GM12878 (cell line): ENCODE results near the gene ATL2. TPM values are rescaled to one million over a fixed set of nuclear protein-coding genes. Genes with fewer than 3 reads are reported as not detected.

Experiments
- CBX5 ChIP-seq: sonication (generic); IDR thresholded peaks from 2 replicates; pipeline ENCODE4 v1.6.1; 2016; ENCODE audit warnings: low read depth, moderate library complexity, mild to moderate bottlenecking, inconsistent platforms
- CHD1 ChIP-seq: IDR thresholded peaks from 2 replicates; pipeline ENCODE4 v1.6.1; 2012; ENCODE audit warnings: low read depth, low read length, improper control_type of control experiment
- DPF2 ChIP-seq: fragments of 450-650 bp; IDR thresholded peaks from 2 replicates; pipeline ENCODE4 v1.6.1; 2017; ENCODE audit warnings: mild to moderate bottlenecking
- GABPA ChIP-seq: IDR thresholded peaks from 2 replicates; pipeline ENCODE4 v1.6.1; 2014; ENCODE audit warnings: antibody characterized with exemption, low read depth, mild to moderate bottlenecking, inconsistent platforms
- LARP7 ChIP-seq: fragments of 450-650 bp; IDR thresholded peaks from 2 replicates; pipeline ENCODE4 v1.6.1; 2017; ENCODE audit warnings: mild to moderate bottlenecking
- MYB ChIP-seq: fragments of 150-350 bp; IDR thresholded peaks from 2 replicates; pipeline ENCODE4 v1.6.1; 2014; ENCODE audit warnings: mild to moderate bottlenecking, low read depth, low read length, borderline replicate concordance
- NFXL1 ChIP-seq: fragments of 450-650 bp; IDR thresholded peaks from 2 replicates; pipeline ENCODE4 v1.6.1; 2017; ENCODE audit warnings: antibody characterized with exemption, mild to moderate bottlenecking, borderline replicate concordance
- NR2C2 ChIP-seq: IDR thresholded peaks from 2 replicates; pipeline ENCODE4 v1.6.1; 2011; ENCODE audit warnings: borderline replicate concordance, low read depth; ENCODE audit not compliant: control insufficient read depth, insufficient read length
- NR2F1 ChIP-seq: fragments of 450-650 bp; conservative IDR thresholded peaks from 2 replicates; pipeline ENCODE4 v1.6.1; 2017; ENCODE audit warnings: mild to moderate bottlenecking
- PAX8 ChIP-seq: fragments of 450-650 bp; IDR thresholded peaks from 2 replicates; pipeline ENCODE4 v1.6.1; 2017; ENCODE audit warnings: mild to moderate bottlenecking, moderate library complexity
- POU2F2 ChIP-seq: IDR thresholded peaks from 3 replicates; pipeline ENCODE4 v1.6.1; 2011; ENCODE audit warnings: low read depth, mild to moderate bottlenecking, low read length, borderline replicate concordance
- RELA ChIP-seq: fragments of 450-650 bp; IDR thresholded peaks from 2 replicates; pipeline ENCODE4 v1.8.0; 2014; ENCODE audit warnings: borderline replicate concordance; ENCODE audit not compliant: partially characterized antibody
- SREBF2 ChIP-seq: IDR thresholded peaks from 2 replicates; pipeline ENCODE4 v1.6.1; 2012; ENCODE audit warnings: mild to moderate bottlenecking, low read length
- TBL1XR1 ChIP-seq: IDR thresholded peaks from 2 replicates; pipeline ENCODE4 v1.6.1; 2012; ENCODE audit warnings: low read depth, low read length, improper control_type of control experiment
- TCF12 ChIP-seq: IDR thresholded peaks from 2 replicates; pipeline ENCODE4 v1.6.1; 2011; ENCODE audit warnings: low read depth, mild to moderate bottlenecking, low read length
- TCF3 ChIP-seq: IDR thresholded peaks from 2 replicates; pipeline ENCODE4 v1.6.1; 2012; ENCODE audit warnings: low read depth, mild to moderate bottlenecking, low read length, borderline replicate concordance; ENCODE audit not compliant: insufficient read depth
- TCF7 ChIP-seq: IDR thresholded peaks from 2 replicates; pipeline ENCODE4 v1.6.1; 2014; ENCODE audit warnings: antibody characterized with exemption, borderline replicate concordance
- ZNF274 ChIP-seq: IDR thresholded peaks from one replicate; pipeline ENCODE4 v1.8.0; 2011; ENCODE audit not compliant: insufficient read length, insufficient read depth
- ZSCAN29 ChIP-seq: fragments of 450-650 bp; IDR thresholded peaks from 2 replicates; pipeline ENCODE4 v1.6.1; 2017; ENCODE audit warnings: mild to moderate bottlenecking, moderate library complexity
- polyA plus RNA-seq, 11 experiments: library from polyadenylated mRNA; depleted of rRNA in 4 of 11; unstranded in 6 of 11; stranded (reverse) in 5 of 11; fragments of >200 nt; fragmentation: Nextera tagmentation in 4 of 11; fragmentation: Illumina TruSeq in 1 of 11; extraction: Ambion mirVana in 4 of 11; extraction: Trizol in 1 of 11; gene quantifications; 1 replicate in 1 of 11; 2 replicates in 10 of 11; pipeline versions ENCODE4 v1.2.1 to v1.2.3, GENCODE V29; 2011 to 2016; ENCODE audit warnings: inconsistent platforms in 2 of 11, missing spikeins in 2 of 11, low read depth in 1 of 11
- total RNA-seq, 4 experiments: library from RNA; depleted of rRNA in 3 of 4; stranded (reverse); fragments of >200 nt in 3 of 4; fragmentation: Illumina TruSeq in 1 of 4; extraction: Trizol in 1 of 4; gene quantifications; 2 replicates each; pipeline versions ENCODE4 v1.2.1 to v1.2.3, GENCODE V29; 2013 to 2021
- TF ChIP-seq, protein P1 (sequence below): fragments of 450-650 bp; IDR thresholded peaks from 2 replicates; pipeline ENCODE4 v1.6.1; 2017; ENCODE audit warnings: antibody characterized with exemption, mild to moderate bottlenecking, moderate library complexity
- TF ChIP-seq, protein P2 (sequence below): fragments of 450-650 bp; IDR thresholded peaks from 2 replicates; pipeline ENCODE4 v1.6.1; 2017; ENCODE audit warnings: low read depth, mild to moderate bottlenecking, moderate library complexity
- TF ChIP-seq, protein P3 (sequence below): fragments of 450-650 bp; formaldehyde crosslinking; IDR thresholded peaks from 2 replicates; pipeline ENCODE4 v1.4.0; 2020; ENCODE audit warnings: mild to moderate bottlenecking, moderate library complexity
- TF ChIP-seq, protein P4 (sequence below): fragments of 450-650 bp; IDR thresholded peaks from 2 replicates; pipeline ENCODE4 v1.6.1; 2016; ENCODE audit warnings: mild to moderate bottlenecking

ATL2 gene
- total and polyA plus RNA-seq, 10 of the 15 experiments (the other 5 are each of a cell fraction or from before 2014, with no cell fraction given) = 8.6 to 51.5 (median 41.8) TPM

DNA sequence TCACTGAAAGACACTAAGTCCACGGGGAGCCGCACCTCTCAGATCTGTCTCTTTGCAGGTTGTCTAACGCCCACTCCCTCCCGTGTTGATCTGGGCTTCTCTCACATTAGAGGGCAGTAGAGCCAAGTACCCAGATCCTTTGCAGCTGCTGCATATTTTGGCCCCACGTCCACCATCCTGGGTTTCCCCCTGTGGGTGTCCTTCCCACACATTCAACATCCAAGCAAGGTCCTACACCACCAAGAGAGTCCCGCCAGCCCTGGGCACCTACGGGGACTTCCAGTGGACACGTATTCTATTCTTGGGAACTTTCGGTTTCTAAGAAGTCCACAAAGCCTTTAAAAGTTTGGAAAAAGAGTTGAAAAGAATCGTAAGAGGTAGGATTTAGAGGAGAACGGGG lies 116.6 kb downstream of the ATL2 start (continued):
- TF ChIP-seq, protein P1, sequence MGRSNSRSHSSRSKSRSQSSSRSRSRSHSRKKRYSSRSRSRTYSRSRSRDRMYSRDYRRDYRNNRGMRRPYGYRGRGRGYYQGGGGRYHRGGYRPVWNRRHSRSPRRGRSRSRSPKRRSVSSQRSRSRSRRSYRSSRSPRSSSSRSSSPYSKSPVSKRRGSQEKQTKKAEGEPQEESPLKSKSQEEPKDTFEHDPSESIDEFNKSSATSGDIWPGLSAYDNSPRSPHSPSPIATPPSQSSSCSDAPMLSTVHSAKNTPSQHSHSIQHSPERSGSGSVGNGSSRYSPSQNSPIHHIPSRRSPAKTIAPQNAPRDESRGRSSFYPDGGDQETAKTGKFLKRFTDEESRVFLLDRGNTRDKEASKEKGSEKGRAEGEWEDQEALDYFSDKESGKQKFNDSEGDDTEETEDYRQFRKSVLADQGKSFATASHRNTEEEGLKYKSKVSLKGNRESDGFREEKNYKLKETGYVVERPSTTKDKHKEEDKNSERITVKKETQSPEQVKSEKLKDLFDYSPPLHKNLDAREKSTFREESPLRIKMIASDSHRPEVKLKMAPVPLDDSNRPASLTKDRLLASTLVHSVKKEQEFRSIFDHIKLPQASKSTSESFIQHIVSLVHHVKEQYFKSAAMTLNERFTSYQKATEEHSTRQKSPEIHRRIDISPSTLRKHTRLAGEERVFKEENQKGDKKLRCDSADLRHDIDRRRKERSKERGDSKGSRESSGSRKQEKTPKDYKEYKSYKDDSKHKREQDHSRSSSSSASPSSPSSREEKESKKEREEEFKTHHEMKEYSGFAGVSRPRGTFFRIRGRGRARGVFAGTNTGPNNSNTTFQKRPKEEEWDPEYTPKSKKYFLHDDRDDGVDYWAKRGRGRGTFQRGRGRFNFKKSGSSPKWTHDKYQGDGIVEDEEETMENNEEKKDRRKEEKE = no peak
- TF ChIP-seq ZSCAN29 (no peak), TBL1XR1 (0 out of 2 replicates have a peak, but pooled peaks have one; percentile 38), TCF12 (peak; percentile 96), POU2F2 (peak; percentile 48; the same call in 2 of the 3 replicates), TCF3 (no peak; the same call in 1 of the 2 replicates), PAX8 (no peak), LARP7 (no peak), MYB (no peak), ZNF274 (no peak), CBX5 (no peak), TCF7 (no peak), NR2F1 (no peak), DPF2 (peak; percentile 70; the same call in 1 of the 2 replicates), CHD1 (no peak), GABPA (no peak), NFXL1 (no peak), SREBF2 (no peak), RELA (peak; percentile 84), NR2C2 (no peak)
- TF ChIP-seq, protein P2, sequence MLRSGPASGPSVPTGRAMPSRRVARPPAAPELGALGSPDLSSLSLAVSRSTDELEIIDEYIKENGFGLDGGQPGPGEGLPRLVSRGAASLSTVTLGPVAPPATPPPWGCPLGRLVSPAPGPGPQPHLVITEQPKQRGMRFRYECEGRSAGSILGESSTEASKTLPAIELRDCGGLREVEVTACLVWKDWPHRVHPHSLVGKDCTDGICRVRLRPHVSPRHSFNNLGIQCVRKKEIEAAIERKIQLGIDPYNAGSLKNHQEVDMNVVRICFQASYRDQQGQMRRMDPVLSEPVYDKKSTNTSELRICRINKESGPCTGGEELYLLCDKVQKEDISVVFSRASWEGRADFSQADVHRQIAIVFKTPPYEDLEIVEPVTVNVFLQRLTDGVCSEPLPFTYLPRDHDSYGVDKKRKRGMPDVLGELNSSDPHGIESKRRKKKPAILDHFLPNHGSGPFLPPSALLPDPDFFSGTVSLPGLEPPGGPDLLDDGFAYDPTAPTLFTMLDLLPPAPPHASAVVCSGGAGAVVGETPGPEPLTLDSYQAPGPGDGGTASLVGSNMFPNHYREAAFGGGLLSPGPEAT = peak; percentile 60; the same call in 1 of the 2 replicates
- TF ChIP-seq, protein P3, sequence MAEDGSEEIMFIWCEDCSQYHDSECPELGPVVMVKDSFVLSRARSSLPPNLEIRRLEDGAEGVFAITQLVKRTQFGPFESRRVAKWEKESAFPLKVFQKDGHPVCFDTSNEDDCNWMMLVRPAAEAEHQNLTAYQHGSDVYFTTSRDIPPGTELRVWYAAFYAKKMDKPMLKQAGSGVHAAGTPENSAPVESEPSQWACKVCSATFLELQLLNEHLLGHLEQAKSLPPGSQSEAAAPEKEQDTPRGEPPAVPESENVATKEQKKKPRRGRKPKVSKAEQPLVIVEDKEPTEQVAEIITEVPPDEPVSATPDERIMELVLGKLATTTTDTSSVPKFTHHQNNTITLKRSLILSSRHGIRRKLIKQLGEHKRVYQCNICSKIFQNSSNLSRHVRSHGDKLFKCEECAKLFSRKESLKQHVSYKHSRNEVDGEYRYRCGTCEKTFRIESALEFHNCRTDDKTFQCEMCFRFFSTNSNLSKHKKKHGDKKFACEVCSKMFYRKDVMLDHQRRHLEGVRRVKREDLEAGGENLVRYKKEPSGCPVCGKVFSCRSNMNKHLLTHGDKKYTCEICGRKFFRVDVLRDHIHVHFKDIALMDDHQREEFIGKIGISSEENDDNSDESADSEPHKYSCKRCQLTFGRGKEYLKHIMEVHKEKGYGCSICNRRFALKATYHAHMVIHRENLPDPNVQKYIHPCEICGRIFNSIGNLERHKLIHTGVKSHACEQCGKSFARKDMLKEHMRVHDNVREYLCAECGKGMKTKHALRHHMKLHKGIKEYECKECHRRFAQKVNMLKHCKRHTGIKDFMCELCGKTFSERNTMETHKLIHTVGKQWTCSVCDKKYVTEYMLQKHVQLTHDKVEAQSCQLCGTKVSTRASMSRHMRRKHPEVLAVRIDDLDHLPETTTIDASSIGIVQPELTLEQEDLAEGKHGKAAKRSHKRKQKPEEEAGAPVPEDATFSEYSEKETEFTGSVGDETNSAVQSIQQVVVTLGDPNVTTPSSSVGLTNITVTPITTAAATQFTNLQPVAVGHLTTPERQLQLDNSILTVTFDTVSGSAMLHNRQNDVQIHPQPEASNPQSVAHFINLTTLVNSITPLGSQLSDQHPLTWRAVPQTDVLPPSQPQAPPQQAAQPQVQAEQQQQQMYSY (CRISPR knock-in tag) = no peak
- TF ChIP-seq, protein P4, sequence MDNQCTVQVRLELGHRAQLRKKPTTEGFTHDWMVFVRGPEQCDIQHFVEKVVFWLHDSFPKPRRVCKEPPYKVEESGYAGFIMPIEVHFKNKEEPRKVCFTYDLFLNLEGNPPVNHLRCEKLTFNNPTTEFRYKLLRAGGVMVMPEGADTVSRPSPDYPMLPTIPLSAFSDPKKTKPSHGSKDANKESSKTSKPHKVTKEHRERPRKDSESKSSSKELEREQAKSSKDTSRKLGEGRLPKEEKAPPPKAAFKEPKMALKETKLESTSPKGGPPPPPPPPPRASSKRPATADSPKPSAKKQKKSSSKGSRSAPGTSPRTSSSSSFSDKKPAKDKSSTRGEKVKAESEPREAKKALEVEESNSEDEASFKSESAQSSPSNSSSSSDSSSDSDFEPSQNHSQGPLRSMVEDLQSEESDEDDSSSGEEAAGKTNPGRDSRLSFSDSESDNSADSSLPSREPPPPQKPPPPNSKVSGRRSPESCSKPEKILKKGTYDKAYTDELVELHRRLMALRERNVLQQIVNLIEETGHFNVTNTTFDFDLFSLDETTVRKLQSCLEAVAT = no peak
